Neural cell (in vitro differentiated cells): ENCODE results near the gene NRARP. TPM values are rescaled to one million over a fixed set of nuclear protein-coding genes. Genes with fewer than 3 reads are reported as not detected.
A peak's percentile ranks its signal among the peaks of the same experiment; 100 is the strongest.

Experiments
- H2AFZ ChIP-seq: fragments of 200-600, 300-800 bp; sonication (generic), shearing (Covaris generic); 2 replicates; pipeline ENCODE4 v1.6.0; 2014; ENCODE audit warnings: low read depth, mild to moderate bottlenecking, antibody characterized with exemption, low read length, moderate library complexity
- H3F3A ChIP-seq: fragments of 200-600 bp; shearing (Covaris generic); 2 replicates; pipeline ENCODE4 v1.6.1; 2016; ENCODE audit warnings: mild to moderate bottlenecking, moderate library complexity, mixed read lengths, antibody characterized with exemption, low read length; ENCODE audit not compliant: insufficient read depth, poor library complexity, severe bottlenecking
- H3K27ac ChIP-seq: fragments of 200-600, 300-800 bp; sonication (generic), shearing (Covaris generic); 2 replicates; pipeline ENCODE4 v1.5.1; 2014; ENCODE audit warnings: mild to moderate bottlenecking, low read length, moderate library complexity
- H3K27me3 ChIP-seq: fragments of 300-800, 200-600 bp; sonication (generic), shearing (Covaris generic); 2 replicates; pipeline ENCODE4 v1.6.0; 2014; ENCODE audit warnings: mild to moderate bottlenecking, low read depth, low read length, moderate library complexity; ENCODE audit not compliant: insufficient read depth
- H3K36me3 ChIP-seq: fragments of 300-800, 200-600 bp; sonication (generic), shearing (Covaris generic); 2 replicates; pipeline ENCODE4 v1.5.1; 2014; ENCODE audit warnings: mild to moderate bottlenecking, antibody characterized with exemption, low read length, moderate library complexity; ENCODE audit not compliant: insufficient read depth
- H3K4me2 ChIP-seq: fragments of 300-800, 200-600 bp; sonication (generic), shearing (Covaris generic); 2 replicates; pipeline ENCODE4 v1.6.0; 2014; ENCODE audit warnings: mild to moderate bottlenecking, low read length
- H3K4me3 ChIP-seq: fragments of 300-800, 200-600 bp; sonication (generic), shearing (Covaris generic); 2 replicates; pipeline ENCODE4 v1.5.1; 2014; ENCODE audit warnings: mild to moderate bottlenecking, low read length, moderate library complexity
- H3K79me2 ChIP-seq: fragments of 200-600 bp; shearing (Covaris generic); replicated peaks from 2 replicates; pipeline ENCODE4 v1.6.0; 2014; ENCODE audit warnings: mild to moderate bottlenecking, low read length, moderate library complexity; ENCODE audit not compliant: insufficient read depth
- H3K9ac ChIP-seq: fragments of 300-800, 200-600 bp; sonication (generic), shearing (Covaris generic); 2 replicates; pipeline ENCODE4 v1.6.1; 2016; ENCODE audit warnings: mild to moderate bottlenecking, low read length, mixed read lengths
- H3K9me2 ChIP-seq: fragments of 200-600 bp; shearing (Covaris generic); 2 replicates; pipeline ENCODE4 v1.6.1; 2016; ENCODE audit warnings: mild to moderate bottlenecking, low read length, mixed read lengths; ENCODE audit not compliant: insufficient read depth
- H3K9me3 ChIP-seq: fragments of 200-600, 300-800 bp; sonication (generic), shearing (Covaris generic); 2 replicates; pipeline ENCODE4 v1.6.1; 2016; ENCODE audit warnings: mild to moderate bottlenecking, mixed run types, low read length, moderate library complexity, mixed read lengths
- H4K20me1 ChIP-seq: fragments of 200-600 bp; shearing (Covaris generic); 2 replicates; pipeline ENCODE4 v1.6.1; 2016; ENCODE audit warnings: mild to moderate bottlenecking, mixed run types; ENCODE audit not compliant: insufficient read depth
- EP300 ChIP-seq: fragments of 450-650 bp; conservative IDR thresholded peaks from 2 replicates; pipeline ENCODE4 v1.6.1; 2014; ENCODE audit warnings: antibody characterized with exemption, mild to moderate bottlenecking, moderate library complexity; ENCODE audit not compliant: poor library complexity, severe bottlenecking
- EZH2 ChIP-seq: fragments of 200-600, 300-800 bp; shearing (Covaris generic), sonication (generic); IDR thresholded peaks from 2 replicates; pipeline ENCODE4 v1.6.1; 2014; ENCODE audit warnings: antibody characterized with exemption, low read length, borderline replicate concordance, mild to moderate bottlenecking; ENCODE audit not compliant: insufficient read depth, poor library complexity, severe bottlenecking
- MXI1 ChIP-seq: fragments of 450-650 bp; conservative IDR thresholded peaks from 2 replicates; pipeline ENCODE4 v1.6.1; 2014; ENCODE audit warnings: antibody characterized with exemption, mild to moderate bottlenecking; ENCODE audit not compliant: poor library complexity, severe bottlenecking
- POLR2AphosphoS5 ChIP-seq: IDR thresholded peaks from 2 replicates; pipeline ENCODE4 v1.6.1; 2012
- REST ChIP-seq: IDR thresholded peaks from 2 replicates; pipeline ENCODE4 v1.6.1; 2012; ENCODE audit warnings: borderline replicate concordance
- TAF1 ChIP-seq: IDR thresholded peaks from 2 replicates; pipeline ENCODE4 v1.6.1; 2012; ENCODE audit warnings: low read depth
- polyA plus RNA-seq: library from polyadenylated mRNA; depleted of rRNA; stranded (reverse); fragments of >200 nt; gene quantifications from 2 replicates; pipeline ENCODE4 v1.2.3, GENCODE V29; 2014

The NRARP gene
- polyA plus RNA-seq, 1 donor from 2014 or later = 2.3 TPM

- no peaks in the 10 kb centered on the region for H3K36me3 ChIP-seq
- no peaks in the 10 kb centered on the region for H3K9me3 ChIP-seq
- H4K20me1 ChIP-seq = no peaks in the 10 kb centered on the region
- H3K9ac ChIP-seq = peak overlapping the region; percentile 76
- no peak overlapping the region for H2AFZ ChIP-seq
- H3K27me3 ChIP-seq = no peaks in the 10 kb centered on the region
- H3K4me2 ChIP-seq = peak overlapping the region; percentile 90
- no peak for TF ChIP-seq REST
- H3K9me2 ChIP-seq = no peaks in the 10 kb centered on the region
- H3K27ac ChIP-seq = no peak overlapping the region
- no peaks in the 10 kb centered on the region for H3F3A ChIP-seq
- peaks cover 10% of the 10 kb centered on the region for H3K79me2 ChIP-seq
- peak overlapping the region; percentile 96 for H3K4me3 ChIP-seq
Observed at GRCh38 chr9:137256362-137256761, 45.7 kb downstream of the NRARP start.

- Histone ChIP-seq H3K27me3 (no peaks in the 10 kb centered on the region), H3K4me2 (peak overlapping the region; percentile 90), H3K79me2 (peaks cover 10% of the 10 kb centered on the region), H3F3A (no peaks in the 10 kb centered on the region), H3K9ac (peak overlapping the region; percentile 76), H3K9me2 (no peaks in the 10 kb centered on the region), H2AFZ (peak overlapping the region; percentile 56), H3K27ac (no peak overlapping the region), H3K36me3 (no peaks in the 10 kb centered on the region), H3K9me3 (no peaks in the 10 kb centered on the region), H3K4me3 (peak overlapping the region; percentile 96), H4K20me1 (no peaks in the 10 kb centered on the region)
- TF ChIP-seq MXI1 (peak; percentile 24), POLR2AphosphoS5 (no peak), EP300 (no peak), EZH2 (no peak), REST (no peak), TAF1 (no peak)
Observed at GRCh38 chr9:137255448-137256114, 46.5 kb downstream of the NRARP start.
